ENCODE data around the gene SLC25A46. TPM values are rescaled to one million over a fixed set of nuclear protein-coding genes. Genes with fewer than 3 reads are reported as not detected.

The SLC25A46 gene
- polyA plus RNA-seq, 2 donors = 8.0 to 16.7 TPM

- Histone ChIP-seq H3K27me3 (ENCODE audit: control insufficient read depth in 1 of 2, insufficient read depth in 2 of 2, low read length in 2 of 2) (no peaks in the 10 kb centered on the region), H3K4me3 (ENCODE audit: low read depth in 1 of 2, low read length in 2 of 2) (no peak overlapping the region), H3K27ac (ENCODE audit: low read depth in 2 of 2, low read length in 1 of 2) (no peak overlapping the region), H3K4me1 (ENCODE audit: control insufficient read depth in 2 of 2, insufficient read depth in 2 of 2, low read length in 1 of 2) (no peaks in the 10 kb centered on the region), H3K36me3 (ENCODE audit: control insufficient read depth in 2 of 2, insufficient read depth in 2 of 2, low read length in 1 of 2) (peaks cover 0 to 2% of the 10 kb centered on the region in 2 donors), H3K9me3 (ENCODE audit: control insufficient read depth in 2 of 2, insufficient read depth in 1 of 2, low read depth in 1 of 2, low read length in 1 of 2) (no peaks in the 10 kb centered on the region)
- WGBS, 2 donors = 69 to 78% methylated on average over 1 of the region's 1 CpG
Observed at GRCh38 chr5:110752953-110753352, 14.1 kb downstream of the SLC25A46 start.

GRCh38 chr5:110753600-110753999 lies 14.8 kb downstream of the SLC25A46 start:
- no peak overlapping the region for H3K27ac ChIP-seq (ENCODE audit: low read depth in 2 of 2, low read length in 1 of 2)
- H3K4me3 ChIP-seq (ENCODE audit: low read depth in 1 of 2, low read length in 2 of 2) = no peak overlapping the region
- no peaks in the 10 kb centered on the region for H3K9me3 ChIP-seq (ENCODE audit: control insufficient read depth in 2 of 2, insufficient read depth in 1 of 2, low read depth in 1 of 2, low read length in 1 of 2)
- peaks cover 0 to 2% of the 10 kb centered on the region in 2 donors for H3K36me3 ChIP-seq (ENCODE audit: control insufficient read depth in 2 of 2, insufficient read depth in 2 of 2, low read length in 1 of 2)
- WGBS, 2 donors = 88 to 89% methylated on average over 2 of the region's 2 CpGs
- no peaks in the 10 kb centered on the region for H3K27me3 ChIP-seq (ENCODE audit: control insufficient read depth in 1 of 2, insufficient read depth in 2 of 2, low read length in 2 of 2)
- H3K4me1 ChIP-seq (ENCODE audit: control insufficient read depth in 2 of 2, insufficient read depth in 2 of 2, low read length in 1 of 2) = no peaks in the 10 kb centered on the region

GRCh38 chr5:110754181-110754580 lies 15.4 kb downstream of the SLC25A46 start:
- Histone ChIP-seq H3K4me3 (ENCODE audit: low read depth in 1 of 2, low read length in 2 of 2) (no peak overlapping the region), H3K9me3 (ENCODE audit: control insufficient read depth in 2 of 2, insufficient read depth in 1 of 2, low read depth in 1 of 2, low read length in 1 of 2) (no peaks in the 10 kb centered on the region), H3K4me1 (ENCODE audit: control insufficient read depth in 2 of 2, insufficient read depth in 2 of 2, low read length in 1 of 2) (no peaks in the 10 kb centered on the region), H3K27ac (ENCODE audit: low read depth in 2 of 2, low read length in 1 of 2) (no peak overlapping the region), H3K36me3 (ENCODE audit: control insufficient read depth in 2 of 2, insufficient read depth in 2 of 2, low read length in 1 of 2) (peaks cover 0 to 2% of the 10 kb centered on the region in 2 donors), H3K27me3 (ENCODE audit: control insufficient read depth in 1 of 2, insufficient read depth in 2 of 2, low read length in 2 of 2) (no peaks in the 10 kb centered on the region)

GRCh38 chr5:110757118-110757729 lies 18.4 kb downstream of the SLC25A46 start:
- H3K27me3 ChIP-seq (ENCODE audit: control insufficient read depth in 1 of 2, insufficient read depth in 2 of 2, low read length in 2 of 2) = no peaks in the 10 kb centered on the region
- H3K9me3 ChIP-seq (ENCODE audit: control insufficient read depth in 2 of 2, insufficient read depth in 1 of 2, low read depth in 1 of 2, low read length in 1 of 2) = no peaks in the 10 kb centered on the region
- no peaks in the 10 kb centered on the region for H3K4me1 ChIP-seq (ENCODE audit: control insufficient read depth in 2 of 2, insufficient read depth in 2 of 2, low read length in 1 of 2)
- 45 to 47% methylated on average over 4 of the region's 4 CpGs for WGBS, 2 donors
- H3K36me3 ChIP-seq (ENCODE audit: control insufficient read depth in 2 of 2, insufficient read depth in 2 of 2, low read length in 1 of 2) = peaks cover 0 to 2% of the 10 kb centered on the region in 2 donors
- no peak overlapping the region for H3K27ac ChIP-seq (ENCODE audit: low read depth in 2 of 2, low read length in 1 of 2)
- no peak overlapping the region for H3K4me3 ChIP-seq (ENCODE audit: low read depth in 1 of 2, low read length in 2 of 2)

- H3K4me3 ChIP-seq (ENCODE audit: low read depth in 1 of 2, low read length in 2 of 2) = no peak overlapping the region
- H3K36me3 ChIP-seq (ENCODE audit: control insufficient read depth in 2 of 2, insufficient read depth in 2 of 2, low read length in 1 of 2) = no peaks in the 10 kb centered on the region
- WGBS, 2 donors = 62 to 69% methylated on average over 1 of the region's 1 CpG
- H3K9me3 ChIP-seq (ENCODE audit: control insufficient read depth in 2 of 2, insufficient read depth in 1 of 2, low read depth in 1 of 2, low read length in 1 of 2) = no peaks in the 10 kb centered on the region
- H3K4me1 ChIP-seq (ENCODE audit: control insufficient read depth in 2 of 2, insufficient read depth in 2 of 2, low read length in 1 of 2) = no peaks in the 10 kb centered on the region
- H3K27me3 ChIP-seq (ENCODE audit: control insufficient read depth in 1 of 2, insufficient read depth in 2 of 2, low read length in 2 of 2) = no peaks in the 10 kb centered on the region
- no peak overlapping the region for H3K27ac ChIP-seq (ENCODE audit: low read depth in 2 of 2, low read length in 1 of 2)
Observed at GRCh38 chr5:110760158-110760557, 21.4 kb downstream of the SLC25A46 start.

GRCh38 chr5:110768138-110768860 lies 29.5 kb downstream of the SLC25A46 start:
- H3K4me3 ChIP-seq (ENCODE audit: low read depth in 1 of 2, low read length in 2 of 2) = no peak overlapping the region
- H3K27me3 ChIP-seq (ENCODE audit: control insufficient read depth in 1 of 2, insufficient read depth in 2 of 2, low read length in 2 of 2) = no peaks in the 10 kb centered on the region
- no peaks in the 10 kb centered on the region for H3K4me1 ChIP-seq (ENCODE audit: control insufficient read depth in 2 of 2, insufficient read depth in 2 of 2, low read length in 1 of 2)
- H3K36me3 ChIP-seq (ENCODE audit: control insufficient read depth in 2 of 2, insufficient read depth in 2 of 2, low read length in 1 of 2) = no peaks in the 10 kb centered on the region
- H3K27ac ChIP-seq (ENCODE audit: low read depth in 2 of 2, low read length in 1 of 2) = no peak overlapping the region
- 77 to 79% methylated on average over 4 of the region's 4 CpGs for WGBS, 2 donors
- H3K9me3 ChIP-seq (ENCODE audit: control insufficient read depth in 2 of 2, insufficient read depth in 1 of 2, low read depth in 1 of 2, low read length in 1 of 2) = no peaks in the 10 kb centered on the region

GRCh38 chr5:110769000-110769681 lies 30.3 kb downstream of the SLC25A46 start:
- Histone ChIP-seq H3K4me3 (ENCODE audit: low read depth in 1 of 2, low read length in 2 of 2) (no peak overlapping the region), H3K4me1 (ENCODE audit: control insufficient read depth in 2 of 2, insufficient read depth in 2 of 2, low read length in 1 of 2) (no peaks in the 10 kb centered on the region), H3K27me3 (ENCODE audit: control insufficient read depth in 1 of 2, insufficient read depth in 2 of 2, low read length in 2 of 2) (no peaks in the 10 kb centered on the region), H3K36me3 (ENCODE audit: control insufficient read depth in 2 of 2, insufficient read depth in 2 of 2, low read length in 1 of 2) (no peaks in the 10 kb centered on the region), H3K9me3 (ENCODE audit: control insufficient read depth in 2 of 2, insufficient read depth in 1 of 2, low read depth in 1 of 2, low read length in 1 of 2) (no peaks in the 10 kb centered on the region), H3K27ac (ENCODE audit: low read depth in 2 of 2, low read length in 1 of 2) (no peak overlapping the region)
- WGBS, 2 donors = 32 to 49% methylated on average over 5 of the region's 5 CpGs

GRCh38 chr5:110770286-110770685 lies 31.5 kb downstream of the SLC25A46 start:
- H3K36me3 ChIP-seq (ENCODE audit: control insufficient read depth in 2 of 2, insufficient read depth in 2 of 2, low read length in 1 of 2) = no peaks in the 10 kb centered on the region
- H3K4me3 ChIP-seq (ENCODE audit: low read depth in 1 of 2, low read length in 2 of 2) = no peak overlapping the region
- H3K4me1 ChIP-seq (ENCODE audit: control insufficient read depth in 2 of 2, insufficient read depth in 2 of 2, low read length in 1 of 2) = no peaks in the 10 kb centered on the region
- H3K27me3 ChIP-seq (ENCODE audit: control insufficient read depth in 1 of 2, insufficient read depth in 2 of 2, low read length in 2 of 2) = no peaks in the 10 kb centered on the region
- H3K9me3 ChIP-seq (ENCODE audit: control insufficient read depth in 2 of 2, insufficient read depth in 1 of 2, low read depth in 1 of 2, low read length in 1 of 2) = no peaks in the 10 kb centered on the region
- no peak overlapping the region for H3K27ac ChIP-seq (ENCODE audit: low read depth in 2 of 2, low read length in 1 of 2)

GRCh38 chr5:110784901-110785300 lies 46.1 kb downstream of the SLC25A46 start:
- H3K9me3 ChIP-seq (ENCODE audit: control insufficient read depth in 2 of 2, insufficient read depth in 1 of 2, low read depth in 1 of 2, low read length in 1 of 2) = no peaks in the 10 kb centered on the region
- H3K36me3 ChIP-seq (ENCODE audit: control insufficient read depth in 2 of 2, insufficient read depth in 2 of 2, low read length in 1 of 2) = no peaks in the 10 kb centered on the region
- H3K27ac ChIP-seq (ENCODE audit: low read depth in 2 of 2, low read length in 1 of 2) = no peak overlapping the region
- no peaks in the 10 kb centered on the region for H3K27me3 ChIP-seq (ENCODE audit: control insufficient read depth in 1 of 2, insufficient read depth in 2 of 2, low read length in 2 of 2)
- no peak overlapping the region for H3K4me3 ChIP-seq (ENCODE audit: low read depth in 1 of 2, low read length in 2 of 2)
- H3K4me1 ChIP-seq (ENCODE audit: control insufficient read depth in 2 of 2, insufficient read depth in 2 of 2, low read length in 1 of 2) = no peaks in the 10 kb centered on the region

All from esophagus (tissue), 2 donors.